Lower leg skin (tissue), 3 donors: ENCODE measurements around the gene TRMT61A.

Experiments used
- POLR2A ChIP-seq, 2 donors: fragments of 450-650 bp; IDR thresholded peaks; one replicate each; pipeline ENCODE4 v1.6.1; 2016 to 2017; ENCODE audit warnings: antibody characterized with exemption in 2 of 2, mild to moderate bottlenecking in 1 of 2, moderate library complexity in 1 of 2
- TF ChIP-seq, protein P1 (sequence below), 3 donors: fragments of 450-650 bp; IDR thresholded peaks; one replicate each; pipeline ENCODE4 v1.5.1; 2016; ENCODE audit warnings: antibody characterized with exemption in 3 of 3, mild to moderate bottlenecking in 3 of 3, moderate library complexity in 2 of 3

DNA sequence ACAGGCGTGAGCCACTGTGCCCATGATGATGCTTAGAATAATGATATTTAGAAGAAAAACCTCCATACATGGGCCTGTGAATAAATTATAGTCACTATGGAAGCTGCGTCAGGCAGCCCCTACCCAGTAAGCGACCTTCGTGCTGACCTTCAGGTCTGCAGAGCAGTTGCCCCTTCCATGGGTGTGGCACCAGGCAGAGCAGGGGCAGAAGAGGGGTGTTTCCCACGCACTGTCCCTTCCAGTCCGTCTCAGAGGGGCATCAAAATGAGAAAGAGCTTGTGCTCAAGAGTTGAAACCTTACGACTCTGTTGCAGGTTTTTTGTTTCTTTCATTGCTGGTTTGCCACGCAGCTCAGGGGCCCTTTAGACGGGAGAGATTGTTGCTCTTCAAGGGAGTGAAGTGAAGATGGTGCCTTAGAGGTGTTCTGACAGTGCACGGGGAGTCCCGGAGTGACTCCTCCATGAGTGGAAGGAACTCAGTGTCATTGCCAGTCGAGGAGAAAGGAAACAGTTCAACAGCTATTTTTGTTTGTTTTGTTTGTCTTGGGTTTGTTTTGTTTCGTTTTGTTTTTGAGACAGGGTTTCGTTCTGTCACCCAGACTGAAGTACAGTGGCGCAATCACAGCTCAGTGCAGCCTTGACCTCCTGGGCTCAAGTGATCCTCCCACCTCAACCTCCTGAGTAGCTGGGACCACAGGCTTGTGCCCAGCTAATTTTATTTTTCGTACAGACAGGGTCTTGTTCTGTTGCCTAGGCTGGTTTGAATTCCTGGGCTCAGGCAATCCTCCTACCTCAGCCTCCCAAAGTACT is 20.3 kb upstream of the TRMT61A start:
- TF ChIP-seq, protein P1, sequence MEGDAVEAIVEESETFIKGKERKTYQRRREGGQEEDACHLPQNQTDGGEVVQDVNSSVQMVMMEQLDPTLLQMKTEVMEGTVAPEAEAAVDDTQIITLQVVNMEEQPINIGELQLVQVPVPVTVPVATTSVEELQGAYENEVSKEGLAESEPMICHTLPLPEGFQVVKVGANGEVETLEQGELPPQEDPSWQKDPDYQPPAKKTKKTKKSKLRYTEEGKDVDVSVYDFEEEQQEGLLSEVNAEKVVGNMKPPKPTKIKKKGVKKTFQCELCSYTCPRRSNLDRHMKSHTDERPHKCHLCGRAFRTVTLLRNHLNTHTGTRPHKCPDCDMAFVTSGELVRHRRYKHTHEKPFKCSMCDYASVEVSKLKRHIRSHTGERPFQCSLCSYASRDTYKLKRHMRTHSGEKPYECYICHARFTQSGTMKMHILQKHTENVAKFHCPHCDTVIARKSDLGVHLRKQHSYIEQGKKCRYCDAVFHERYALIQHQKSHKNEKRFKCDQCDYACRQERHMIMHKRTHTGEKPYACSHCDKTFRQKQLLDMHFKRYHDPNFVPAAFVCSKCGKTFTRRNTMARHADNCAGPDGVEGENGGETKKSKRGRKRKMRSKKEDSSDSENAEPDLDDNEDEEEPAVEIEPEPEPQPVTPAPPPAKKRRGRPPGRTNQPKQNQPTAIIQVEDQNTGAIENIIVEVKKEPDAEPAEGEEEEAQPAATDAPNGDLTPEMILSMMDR (IDR thresholded peaks at IDR 0.05): no peak
- no peak for TF ChIP-seq POLR2A (IDR thresholded peaks at IDR 0.05)
